Choroid plexus epithelial cell (primary cell): ENCODE measurements around the gene TMEM238.

ENCODE experiments used
- DNase-seq: peaks from one replicate; pipeline ENCODE4 v3.0.0-alpha.2; 2010; ENCODE audit warnings: low read depth
- H3K4me3 ChIP-seq: 2 replicates; pipeline ENCODE4 v1.5.1; 2011; ENCODE audit warnings: low read depth, mild to moderate bottlenecking, control low read depth, low read length, moderate library complexity
- TF ChIP-seq, protein P1 (sequence below): conservative IDR thresholded peaks from 2 replicates; pipeline ENCODE4 v1.5.1; 2011; ENCODE audit warnings: low read depth, mild to moderate bottlenecking, control low read depth, inconsistent platforms, low read length, moderate library complexity

Gene TMEM238

DNA sequence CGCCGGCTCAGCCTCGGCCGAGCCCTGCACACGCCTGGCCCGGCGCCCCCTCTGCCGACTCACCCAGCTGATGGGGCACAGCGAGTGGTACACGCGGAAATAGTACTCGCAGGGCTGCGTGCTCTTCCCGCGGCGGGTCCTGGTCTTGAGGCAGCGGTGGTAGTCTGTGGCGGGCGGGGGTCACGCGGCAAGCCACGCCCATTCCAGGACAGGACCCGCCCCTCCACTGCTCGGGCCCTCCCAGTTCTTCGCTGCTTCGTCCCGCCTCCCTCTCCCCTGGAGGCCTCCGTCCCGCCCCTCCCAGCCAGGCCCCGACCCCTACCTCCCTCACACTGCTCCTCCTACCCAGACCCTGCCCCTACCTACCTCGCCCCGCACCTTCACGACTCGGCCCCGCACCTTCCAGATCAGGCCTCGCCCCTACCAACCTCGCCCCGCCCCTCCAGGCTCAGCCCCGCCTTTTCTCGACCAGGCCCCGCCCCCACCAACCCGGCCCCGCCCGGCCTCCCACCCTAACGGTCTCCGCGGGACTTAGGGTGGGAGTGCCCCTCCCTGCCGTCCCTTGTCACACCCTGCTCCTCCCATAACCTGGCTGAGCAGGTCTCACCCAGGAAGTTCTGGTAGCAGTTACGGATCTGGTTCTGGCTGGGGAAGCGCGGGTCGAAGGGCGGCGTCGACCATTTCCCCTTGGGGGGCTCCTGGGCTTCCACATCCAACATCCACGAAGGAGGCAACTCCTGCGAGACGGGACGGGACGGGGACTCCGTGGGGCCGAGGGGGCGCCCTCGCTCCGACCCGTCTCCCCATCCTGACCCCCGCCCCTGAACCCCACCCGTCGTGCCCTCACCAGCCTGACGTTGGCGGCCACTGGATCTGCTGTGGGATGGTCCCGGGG lies 30.0 kb downstream of the TMEM238 start:
- peak; percentile 61 for DNase-seq
- peak overlapping the region; percentile 59 for H3K4me3 ChIP-seq
- TF ChIP-seq, protein P1, sequence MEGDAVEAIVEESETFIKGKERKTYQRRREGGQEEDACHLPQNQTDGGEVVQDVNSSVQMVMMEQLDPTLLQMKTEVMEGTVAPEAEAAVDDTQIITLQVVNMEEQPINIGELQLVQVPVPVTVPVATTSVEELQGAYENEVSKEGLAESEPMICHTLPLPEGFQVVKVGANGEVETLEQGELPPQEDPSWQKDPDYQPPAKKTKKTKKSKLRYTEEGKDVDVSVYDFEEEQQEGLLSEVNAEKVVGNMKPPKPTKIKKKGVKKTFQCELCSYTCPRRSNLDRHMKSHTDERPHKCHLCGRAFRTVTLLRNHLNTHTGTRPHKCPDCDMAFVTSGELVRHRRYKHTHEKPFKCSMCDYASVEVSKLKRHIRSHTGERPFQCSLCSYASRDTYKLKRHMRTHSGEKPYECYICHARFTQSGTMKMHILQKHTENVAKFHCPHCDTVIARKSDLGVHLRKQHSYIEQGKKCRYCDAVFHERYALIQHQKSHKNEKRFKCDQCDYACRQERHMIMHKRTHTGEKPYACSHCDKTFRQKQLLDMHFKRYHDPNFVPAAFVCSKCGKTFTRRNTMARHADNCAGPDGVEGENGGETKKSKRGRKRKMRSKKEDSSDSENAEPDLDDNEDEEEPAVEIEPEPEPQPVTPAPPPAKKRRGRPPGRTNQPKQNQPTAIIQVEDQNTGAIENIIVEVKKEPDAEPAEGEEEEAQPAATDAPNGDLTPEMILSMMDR, result no peak

DNA sequence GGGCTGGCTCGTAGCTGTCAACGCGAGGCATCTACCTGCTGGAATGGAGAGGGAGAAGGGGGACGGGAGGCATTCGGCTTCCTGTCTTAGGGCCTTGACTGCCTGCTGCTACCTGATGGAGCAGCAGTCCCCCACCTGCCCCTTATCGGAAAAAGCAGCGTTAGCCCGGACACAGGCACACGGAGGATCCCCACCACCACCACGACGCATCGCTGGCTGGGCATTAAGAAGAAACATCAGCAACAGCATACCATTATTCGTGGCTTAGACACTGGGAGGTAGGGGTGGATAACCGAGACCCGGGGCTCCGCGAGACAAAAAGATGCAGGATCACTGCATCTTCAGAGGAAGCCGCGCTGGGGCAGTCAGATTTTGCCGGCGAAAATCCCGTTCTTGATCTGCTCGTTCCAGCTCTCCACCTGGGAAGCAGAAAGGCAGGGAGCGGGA lies 30.7 kb downstream of the TMEM238 start:
- H3K4me3 ChIP-seq, result peak overlapping the region; percentile 59
- TF ChIP-seq, protein P1, result no peak
- no peak for DNase-seq

DNA sequence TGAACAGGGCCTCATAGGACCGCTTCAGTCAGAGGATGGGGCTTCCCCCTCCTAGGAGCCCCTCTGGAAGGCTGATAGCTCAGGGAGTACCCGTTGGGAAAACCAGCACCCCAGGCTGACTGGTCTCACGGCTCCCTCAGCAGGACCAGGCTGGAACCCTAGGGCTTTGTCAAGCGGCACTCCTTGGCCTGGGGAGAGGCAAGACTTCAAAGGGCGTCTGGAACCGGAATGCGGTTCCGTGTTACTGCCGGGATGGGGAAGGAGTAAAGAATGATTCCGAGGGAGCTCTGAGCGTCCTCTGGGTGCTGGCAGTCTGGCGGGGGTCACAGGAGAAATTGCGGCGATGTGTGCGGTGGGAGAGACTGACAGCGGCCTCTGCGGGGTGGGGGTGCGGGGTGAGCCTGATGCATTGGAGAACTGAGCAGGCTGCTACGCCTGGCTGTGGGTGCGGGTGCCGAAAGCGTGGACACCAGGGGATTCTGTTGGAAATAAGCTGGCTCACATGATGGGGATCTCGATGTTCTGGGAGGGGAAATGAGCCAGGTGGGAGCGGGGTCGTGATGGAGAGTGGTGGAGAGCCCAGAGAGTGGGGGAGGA lies 31.4 kb downstream of the TMEM238 start:
- TF ChIP-seq, protein P1, result no peak
- no peak for DNase-seq
- H3K4me3 ChIP-seq, result no peak overlapping the region

DNA sequence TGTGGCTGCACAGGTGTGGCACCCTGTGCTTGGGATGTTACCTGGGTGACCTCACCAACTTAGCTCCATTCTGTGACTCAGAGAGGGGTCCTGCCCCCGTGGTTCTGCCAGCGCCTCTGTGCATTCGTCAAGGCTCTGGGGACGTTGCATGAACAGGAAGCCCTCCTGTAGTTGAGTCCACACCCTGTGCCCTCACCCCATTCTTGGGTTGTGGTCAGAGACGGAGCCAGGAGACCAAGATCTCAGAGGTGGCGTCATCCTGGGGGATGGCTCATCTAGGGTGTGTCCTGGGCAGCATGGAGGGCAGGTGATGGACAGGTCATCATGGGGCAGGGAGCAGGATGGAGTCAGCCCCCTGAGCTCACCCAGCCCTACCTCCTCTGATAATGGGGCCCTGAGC lies 32.1 kb downstream of the TMEM238 start:
- no peak for DNase-seq
- TF ChIP-seq, protein P1, result no peak
- no peak overlapping the region for H3K4me3 ChIP-seq

DNA sequence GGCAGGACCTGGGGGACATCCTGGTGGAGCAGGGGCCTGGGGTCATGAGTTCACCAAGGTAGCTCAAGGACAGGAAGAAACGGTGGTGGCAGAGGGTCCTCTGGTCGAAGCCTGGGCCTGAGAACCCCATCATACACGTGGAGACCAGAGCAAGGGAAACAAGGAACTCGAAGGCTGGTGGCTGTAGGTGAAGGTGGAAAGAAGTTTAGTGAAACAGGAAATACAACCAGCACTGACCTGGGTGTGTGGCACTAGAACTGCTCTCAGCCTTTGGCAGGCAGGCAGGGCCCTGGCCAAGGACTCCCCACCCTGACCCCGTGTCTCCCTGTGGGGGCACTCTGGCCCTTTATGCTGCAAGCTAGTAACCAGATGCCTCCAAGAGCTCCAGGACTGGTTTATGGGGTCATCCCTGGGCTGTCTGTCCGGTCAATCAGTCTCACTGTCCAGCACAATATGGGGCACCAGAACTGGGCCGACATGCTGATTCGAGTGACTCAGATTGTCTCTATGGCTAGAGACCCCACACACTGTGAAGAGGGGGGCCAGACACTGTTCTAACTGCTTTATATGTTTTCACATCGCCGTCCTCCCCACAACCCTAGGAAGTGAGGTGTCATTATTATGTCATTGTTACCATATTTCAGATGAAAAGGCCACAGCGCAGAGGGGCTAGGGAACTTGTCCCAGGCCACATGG lies 33.3 kb downstream of the TMEM238 start:
- H3K4me3 ChIP-seq, result no peak overlapping the region
- DNase-seq, result no peak
- TF ChIP-seq, protein P1, result no peak

DNA sequence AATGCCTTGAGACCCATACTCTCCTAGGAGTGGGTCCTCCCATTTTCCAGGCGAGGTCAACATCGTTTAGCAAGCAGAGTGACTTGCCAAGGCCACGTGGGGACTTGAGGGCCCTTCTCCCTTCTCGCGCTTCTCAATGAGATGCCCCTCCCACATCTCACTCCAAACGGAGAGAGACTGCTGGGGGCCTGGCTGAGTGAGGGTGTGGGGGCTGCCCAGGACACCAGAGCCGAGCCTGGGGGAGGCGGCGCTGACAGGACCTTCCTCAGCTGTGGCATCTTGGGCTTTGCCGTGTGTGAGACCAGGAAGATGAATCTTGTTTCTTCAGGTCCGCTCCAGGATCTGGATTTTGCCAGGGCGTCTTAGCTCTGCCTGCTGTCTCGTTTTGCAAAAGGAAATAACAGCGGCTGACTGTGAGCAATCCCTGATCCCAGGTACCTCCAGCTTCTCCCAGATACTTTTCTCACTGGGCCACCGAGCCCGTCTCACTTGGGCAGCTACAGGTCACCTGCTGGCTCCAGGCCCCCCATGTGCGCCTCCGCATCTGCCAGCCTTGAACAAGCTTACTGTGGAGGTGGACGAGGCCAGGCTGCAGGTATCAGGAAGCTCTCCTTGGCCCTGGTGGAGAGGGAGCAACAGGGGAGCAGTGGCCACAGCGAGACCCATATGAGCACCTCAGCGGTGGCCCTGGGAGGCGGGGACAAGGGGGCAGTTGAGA lies 35.6 kb downstream of the TMEM238 start:
- no peak overlapping the region for H3K4me3 ChIP-seq

More for the DNA sequence above, 35.6 kb downstream of the TMEM238 start:
- TF ChIP-seq, protein P1, result no peak
- DNase-seq, result no peak
